Smooth muscle cell (in vitro differentiated cells): ENCODE data around the gene NOBOX. TPM values are rescaled to one million over a fixed set of nuclear protein-coding genes. Genes with fewer than 3 reads are reported as not detected.
"Not testable (repeated sequence)": the region's sequence is repeated elsewhere in the genome, so short reads cannot be mapped to it uniquely, and the experiment has no call there.

ENCODE experiments used
- DNase-seq: peaks from one replicate; lab custom pipeline; 2025; ENCODE audit not compliant: unreplicated experiment; lab: John Stamatoyannopoulos, UW
- H2AFZ ChIP-seq: fragments of 200-600 bp; sonication (generic); 2 replicates; pipeline ENCODE4 v1.6.0; 2016; ENCODE audit warnings: antibody characterized with exemption, low read depth, mild to moderate bottlenecking
- H3F3A ChIP-seq: fragments of 200-600 bp; sonication (generic); 2 replicates; pipeline ENCODE4 v1.6.0; 2017; ENCODE audit warnings: antibody characterized with exemption, low read depth
- H3K27ac ChIP-seq: fragments of 200-600 bp; sonication (generic); 2 replicates; pipeline ENCODE4 v1.5.1; 2016; ENCODE audit warnings: low read depth, mild to moderate bottlenecking
- H3K27me3 ChIP-seq: fragments of 200-600 bp; sonication (generic); 2 replicates; pipeline ENCODE4 v1.6.1; 2016; ENCODE audit warnings: low read depth, mild to moderate bottlenecking
- H3K36me3 ChIP-seq: fragments of 200-600 bp; sonication (generic); 2 replicates; pipeline ENCODE4 v1.5.1; 2016; ENCODE audit warnings: low read depth
- H3K4me1 ChIP-seq: fragments of 200-600 bp; sonication (generic); 2 replicates; pipeline ENCODE4 v1.5.1; 2016; ENCODE audit warnings: low read depth
- H3K4me2 ChIP-seq: fragments of 200-600 bp; sonication (generic); 2 replicates; pipeline ENCODE4 v1.6.0; 2016; ENCODE audit warnings: mild to moderate bottlenecking
- H3K4me3 ChIP-seq: fragments of 200-600 bp; sonication (generic); 2 replicates; pipeline ENCODE4 v1.5.1; 2016; ENCODE audit warnings: mild to moderate bottlenecking
- H3K79me2 ChIP-seq: fragments of 200-600 bp; sonication (generic); 2 replicates; pipeline ENCODE4 v1.6.0; 2016; ENCODE audit warnings: low read depth, mild to moderate bottlenecking
- H3K9ac ChIP-seq: fragments of 200-600 bp; sonication (generic); 2 replicates; pipeline ENCODE4 v1.6.0; 2016; ENCODE audit warnings: low read depth
- H3K9me3 ChIP-seq: fragments of 200-600 bp; sonication (generic); replicated peaks from 2 replicates; pipeline ENCODE4 v1.5.1; 2016; ENCODE audit warnings: low read depth
- H4K20me1 ChIP-seq: fragments of 200-600 bp; sonication (generic); 2 replicates; pipeline ENCODE4 v1.6.0; 2016; ENCODE audit warnings: low read depth
- CTCF ChIP-seq: fragments of 200-600 bp; sonication (generic); IDR thresholded peaks from 2 replicates; pipeline ENCODE4 v1.5.1; 2017; ENCODE audit warnings: borderline replicate concordance, mild to moderate bottlenecking, antibody characterized with exemption; ENCODE audit not compliant: insufficient read depth, poor library complexity, severe bottlenecking
- WGBS: methylation state at CpG from one replicate; pipeline ENCODE4 v1.1.7; 2016; ENCODE audit warnings: low lambda C conversion rate; 5-methylcytosine and 5-hydroxymethylcytosine counted together
- polyA plus RNA-seq: library from polyadenylated mRNA; unstranded; fragments of >200 nt; fragmentation: Nextera tagmentation; extraction: Ambion mirVana; gene quantifications from 2 replicates; pipeline ENCODE4 v1.2.1, GENCODE V29; 2016
- total RNA-seq: library from RNA; depleted of rRNA; stranded (reverse); fragments of >200 nt; gene quantifications from 2 replicates; pipeline ENCODE4 v1.2.3, GENCODE V29; 2014

The NOBOX gene
- total and polyA plus RNA-seq, 2 experiments from 2014 or later, result not detected

DNA sequence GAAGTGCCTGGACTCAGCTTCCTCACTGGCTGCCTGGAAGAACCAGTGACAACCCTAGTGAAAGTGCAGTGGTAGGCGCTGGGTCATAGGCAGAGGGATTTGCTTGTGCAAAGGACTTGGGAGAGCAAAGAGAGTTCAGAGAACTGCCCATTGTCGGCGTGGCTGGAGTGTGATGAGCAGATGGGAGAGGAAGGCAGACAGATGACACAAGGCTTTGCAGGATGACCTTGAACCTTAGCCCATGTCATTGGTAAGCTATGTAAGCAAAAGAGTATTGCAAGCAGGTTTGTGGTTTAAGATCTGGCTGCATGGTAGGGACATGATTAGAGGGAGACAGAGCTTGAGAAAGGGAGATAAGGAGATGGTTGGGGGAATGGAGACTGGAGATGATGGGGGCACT is 35.3 kb upstream of the NOBOX start:
- no peak for DNase-seq
- no peaks in the 10 kb centered on the region for H4K20me1 ChIP-seq

DNA sequence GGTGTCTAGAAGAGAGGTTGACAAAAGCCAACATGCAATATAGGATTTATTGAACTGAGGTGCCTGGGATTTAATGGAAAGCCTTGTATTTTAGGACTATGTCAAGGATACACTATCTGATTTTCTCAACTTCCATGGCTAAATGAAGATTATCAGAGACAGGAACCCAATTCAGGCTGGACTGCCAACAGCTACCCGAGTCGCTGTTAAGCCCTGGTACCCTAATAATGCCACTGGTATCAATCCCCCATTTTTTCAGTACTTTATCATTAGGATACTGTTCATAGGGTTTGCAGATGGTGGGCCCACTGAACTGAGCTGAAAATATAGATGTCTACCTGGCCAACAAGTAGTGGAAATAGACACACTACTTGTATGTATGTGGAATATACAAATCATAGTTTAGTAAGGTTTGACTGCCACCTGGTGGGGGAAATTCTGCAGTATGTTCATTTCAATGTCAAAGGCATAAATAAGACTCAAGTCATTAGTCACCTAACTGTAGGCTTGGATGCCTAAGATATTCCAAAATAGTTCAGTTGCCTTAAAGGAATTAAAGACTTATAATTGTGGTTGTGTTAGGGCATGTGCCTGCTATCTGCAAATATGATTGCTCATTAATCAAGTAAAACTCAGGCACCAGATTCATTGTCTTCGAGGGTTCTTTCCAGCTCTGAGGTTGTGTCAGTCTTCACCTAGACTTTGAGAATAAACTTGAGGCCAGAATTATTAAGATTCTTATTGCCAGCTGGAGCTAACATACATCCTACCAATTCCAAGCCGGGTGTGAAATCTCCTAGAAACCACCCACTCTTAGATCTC is 34.1 kb upstream of the NOBOX start:
- no peak overlapping the region for H2AFZ ChIP-seq
- DNase-seq, result peak; percentile 1
- H3K79me2 ChIP-seq, result no peaks in the 10 kb centered on the region
- no peak overlapping the region for H3K27ac ChIP-seq
- H3K27me3 ChIP-seq, result no peaks in the 10 kb centered on the region
- H3K4me2 ChIP-seq, result no peak overlapping the region
- WGBS, result 73% methylated on average over 4 of the region's 4 CpGs
- H3F3A ChIP-seq, result no peaks in the 10 kb centered on the region
- H3K9me3 ChIP-seq, result no peaks in the 10 kb centered on the region
- peak; percentile 68 for TF ChIP-seq CTCF
- no peaks in the 10 kb centered on the region for H3K36me3 ChIP-seq
- H4K20me1 ChIP-seq, result no peaks in the 10 kb centered on the region
- no peak overlapping the region for H3K4me3 ChIP-seq
- H3K9ac ChIP-seq, result no peak overlapping the region
- H3K4me1 ChIP-seq, result no peaks in the 10 kb centered on the region

More for the DNA sequence above, 35.3 kb upstream of the NOBOX start:
- Histone ChIP-seq H3K27me3 (no peaks in the 10 kb centered on the region), H3K36me3 (no peaks in the 10 kb centered on the region), H3K4me1 (no peaks in the 10 kb centered on the region), H3K4me3 (no peak overlapping the region), H3K4me2 (no peak overlapping the region), H3K79me2 (no peaks in the 10 kb centered on the region), H2AFZ (no peak overlapping the region), H3K9me3 (no peaks in the 10 kb centered on the region), H3F3A (no peaks in the 10 kb centered on the region), H3K27ac (no peak overlapping the region), H3K9ac (no peak overlapping the region)
- TF ChIP-seq CTCF, result no peak
- 88% methylated on average over 3 of the region's 3 CpGs for WGBS

GRCh38 chr7:144436500-144436899 is 33.0 kb upstream of the NOBOX start:
- no peak overlapping the region for H3K27ac ChIP-seq
- H3K4me3 ChIP-seq, result no peak overlapping the region
- no peak overlapping the region for H3K4me2 ChIP-seq
- 84% methylated on average over 9 of the region's 9 CpGs for WGBS
- no peaks in the 10 kb centered on the region for H3F3A ChIP-seq
- no peaks in the 10 kb centered on the region for H3K4me1 ChIP-seq
- no peaks in the 10 kb centered on the region for H3K79me2 ChIP-seq
- H3K27me3 ChIP-seq, result no peaks in the 10 kb centered on the region
- DNase-seq, result no peak
- TF ChIP-seq CTCF, result no peak
- no peak overlapping the region for H2AFZ ChIP-seq
- no peaks in the 10 kb centered on the region for H4K20me1 ChIP-seq
- no peaks in the 10 kb centered on the region for H3K36me3 ChIP-seq
- H3K9me3 ChIP-seq, result no peaks in the 10 kb centered on the region
- no peak overlapping the region for H3K9ac ChIP-seq

DNA sequence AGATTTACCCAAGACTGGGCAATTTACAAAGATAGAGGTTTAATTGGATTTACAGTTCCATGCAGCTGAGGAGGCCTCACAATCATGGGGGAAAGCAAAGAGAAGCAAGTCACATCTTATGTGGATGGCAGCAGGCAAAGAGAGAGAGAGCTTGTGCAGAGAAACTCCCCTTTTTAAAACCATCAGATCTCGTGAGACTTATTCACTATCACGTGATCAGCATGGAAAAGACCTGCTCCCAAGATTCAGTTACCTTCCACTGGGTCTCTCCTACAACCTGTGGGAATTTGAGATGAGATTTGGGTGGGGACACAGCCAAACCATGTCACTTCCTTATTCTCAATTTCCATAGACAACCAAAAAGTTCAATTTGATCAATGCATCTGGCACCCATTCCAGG is 24.9 kb upstream of the NOBOX start:
- Histone ChIP-seq H3K36me3 (no peaks in the 10 kb centered on the region), H3K9me3 (peaks cover 3% of the 10 kb centered on the region), H3K4me3 (no peak overlapping the region), H3K4me1 (no peaks in the 10 kb centered on the region), H3K9ac (no peak overlapping the region), H4K20me1 (no peaks in the 10 kb centered on the region), H3K4me2 (no peak overlapping the region), H3K27me3 (no peaks in the 10 kb centered on the region), H2AFZ (no peak overlapping the region), H3K27ac (no peak overlapping the region), H3K79me2 (no peaks in the 10 kb centered on the region), H3F3A (no peaks in the 10 kb centered on the region)
- 85% methylated on average over 2 of the region's 2 CpGs for WGBS
- no peak for DNase-seq
- TF ChIP-seq CTCF, result no peak

GRCh38 chr7:144427539-144427938 is 24.0 kb upstream of the NOBOX start:
- H3F3A ChIP-seq, H3K27me3 ChIP-seq, H4K20me1 ChIP-seq, H3K4me3 ChIP-seq, H3K9ac ChIP-seq, H3K27ac ChIP-seq, H3K79me2 ChIP-seq, H3K9me3 ChIP-seq, DNase-seq, H3K36me3 ChIP-seq, H3K4me1 ChIP-seq, H3K4me2 ChIP-seq, H2AFZ ChIP-seq: not testable (repeated sequence)
- WGBS, result 54% methylated on average over 2 of the region's 2 CpGs
